ENCODE results near the gene CFAP299.
A peak's percentile ranks its signal among the peaks of the same experiment; 100 is the strongest.

The CFAP299 gene

DNA sequence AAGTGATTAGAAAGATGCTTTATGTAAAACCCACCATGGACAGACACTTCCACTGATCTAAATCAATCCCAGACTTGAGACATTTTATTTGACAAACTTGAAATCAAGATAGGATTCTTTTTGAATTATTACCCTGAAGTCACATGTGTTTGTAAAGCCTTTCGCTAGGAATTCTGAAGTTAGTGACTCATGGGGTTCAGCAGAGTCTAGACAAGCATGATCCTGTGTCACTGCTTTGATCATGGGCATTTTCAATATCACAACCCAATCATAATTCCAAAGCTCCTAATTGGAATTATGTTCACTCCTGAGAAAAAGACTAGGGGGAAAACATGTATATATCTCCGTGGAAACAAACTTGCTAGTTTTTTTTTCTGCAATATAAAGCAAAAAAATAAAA lies 627.5 kb downstream of the CFAP299 start:
- no peak for DNase-seq

DNA sequence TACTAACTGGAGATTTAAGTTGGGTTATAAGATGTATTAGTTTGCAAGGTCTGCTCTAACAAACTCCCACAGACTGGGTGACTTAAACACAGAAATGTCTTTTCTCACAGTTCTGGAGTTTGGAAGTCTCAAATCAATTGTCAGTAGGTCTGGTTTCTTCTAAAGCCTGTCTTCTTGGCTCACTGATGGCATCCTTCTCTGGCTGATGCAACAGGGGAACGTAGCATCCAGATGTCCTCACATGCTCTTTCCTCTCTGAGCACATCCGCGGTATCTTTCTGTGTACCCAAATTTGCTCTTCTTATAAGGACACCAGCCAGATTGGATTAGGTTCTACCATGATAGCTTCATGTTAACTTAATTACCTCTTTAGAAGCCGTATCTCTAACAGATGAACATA lies 631.8 kb downstream of the CFAP299 start:
- DNase-seq = no peak

DNA sequence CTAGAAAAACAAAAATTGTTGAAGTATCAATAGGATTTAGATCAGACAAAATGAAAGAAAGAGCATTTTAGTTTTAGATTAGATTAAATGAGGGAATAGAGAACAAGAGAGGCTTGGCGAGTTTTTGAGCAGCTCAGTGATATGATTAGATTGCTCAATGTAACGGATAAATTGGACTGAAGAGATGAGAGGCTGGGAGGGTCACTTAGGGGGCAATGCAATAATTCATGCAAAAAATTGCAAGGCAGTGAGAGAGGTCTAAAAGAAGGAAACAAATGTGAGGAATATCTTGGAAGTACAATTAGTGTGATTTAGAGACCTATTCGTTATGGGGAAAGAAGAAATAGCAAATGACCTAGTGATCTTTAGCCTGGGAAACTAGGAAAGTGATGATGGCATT lies 644.7 kb downstream of the CFAP299 start:
- DNase-seq = no peak

DNA sequence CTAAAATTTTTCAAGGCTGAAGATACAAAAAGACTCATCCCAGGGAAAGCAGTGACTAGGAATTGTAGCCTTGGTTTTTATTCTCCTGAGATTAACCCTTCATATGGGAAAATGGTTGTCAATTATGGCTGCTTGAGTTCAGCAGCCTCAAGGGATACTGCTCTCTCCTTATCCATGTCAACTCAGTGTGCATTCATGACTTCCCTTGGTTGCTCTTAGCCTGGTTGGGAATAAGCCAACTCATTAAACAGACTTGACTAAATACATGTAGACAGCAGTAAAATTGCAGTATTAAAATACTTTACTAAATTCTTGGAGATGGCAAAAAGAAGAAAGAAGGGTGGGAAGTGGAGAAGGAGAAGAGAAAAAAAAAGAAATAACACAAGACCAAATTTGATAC lies 650.5 kb downstream of the CFAP299 start:
- DNase-seq = no peak

DNA sequence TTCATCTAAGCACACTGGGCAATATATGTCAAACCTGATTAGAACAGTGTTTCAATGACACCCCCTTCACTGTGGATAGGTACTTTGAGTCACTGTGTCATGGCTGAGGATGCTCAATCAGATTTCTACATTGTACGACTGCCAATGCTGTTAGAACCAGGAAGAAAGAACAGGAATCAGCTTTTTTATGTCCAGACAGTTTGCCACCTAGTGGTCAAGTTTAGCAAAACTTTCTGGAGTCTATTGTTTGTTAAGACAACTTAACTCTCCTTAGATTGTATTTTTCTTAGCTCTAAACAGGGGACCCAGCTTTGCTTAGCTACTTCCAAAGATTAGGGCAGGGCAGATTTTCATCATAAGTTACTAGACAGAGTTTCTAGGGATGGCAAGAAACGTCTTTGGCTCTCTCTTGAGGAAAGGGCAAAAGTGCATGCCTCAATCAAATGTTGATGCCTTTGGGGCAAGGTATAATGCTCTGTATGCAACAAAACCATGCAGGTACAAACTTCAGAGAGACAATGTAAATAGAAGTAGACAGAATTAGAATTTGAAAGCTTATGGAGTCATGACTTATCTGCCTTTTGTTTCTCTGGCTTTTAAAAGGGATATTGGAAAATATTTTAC lies 654.5 kb downstream of the CFAP299 start:
- peak; percentile 33 to 74 for DNase-seq

DNA sequence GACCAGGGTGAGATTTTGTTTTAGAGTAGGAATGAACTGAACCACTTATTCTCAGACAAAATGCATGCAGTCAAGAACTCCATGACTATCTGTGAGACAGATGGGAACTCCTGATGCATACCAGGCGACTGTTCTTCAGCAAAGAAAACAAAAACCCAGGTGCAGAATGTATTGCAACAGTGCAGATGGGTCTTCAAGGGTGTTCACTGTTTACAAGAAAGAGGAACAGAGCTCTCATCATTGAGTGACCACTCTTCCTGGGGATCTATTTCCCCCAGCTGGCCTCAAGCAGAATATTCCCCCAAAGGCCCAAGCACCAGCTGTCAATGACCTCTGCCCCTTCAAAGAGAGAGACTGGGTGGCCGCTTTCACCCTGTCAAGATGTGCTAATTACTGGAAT lies 655.3 kb downstream of the CFAP299 start:
- DNase-seq = no peak

DNA sequence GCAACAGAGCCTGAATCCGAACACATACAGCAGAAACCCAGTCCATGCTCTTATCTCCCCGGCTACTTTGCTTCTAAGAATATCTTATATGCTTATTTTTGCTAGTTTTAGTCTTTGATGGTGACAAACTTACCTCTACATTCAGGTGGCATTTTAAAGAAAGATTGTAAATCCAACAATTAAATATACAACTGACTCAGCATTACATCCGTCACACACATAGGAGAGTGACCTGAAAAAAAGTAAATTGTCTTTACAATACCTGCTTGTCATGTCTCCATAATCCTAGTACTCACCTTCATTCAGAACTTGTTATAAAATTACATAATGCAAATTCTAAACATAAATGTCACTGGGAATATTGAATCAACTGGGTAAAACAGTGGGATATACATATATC lies 664.4 kb downstream of the CFAP299 start:
- no peak for DNase-seq

DNA sequence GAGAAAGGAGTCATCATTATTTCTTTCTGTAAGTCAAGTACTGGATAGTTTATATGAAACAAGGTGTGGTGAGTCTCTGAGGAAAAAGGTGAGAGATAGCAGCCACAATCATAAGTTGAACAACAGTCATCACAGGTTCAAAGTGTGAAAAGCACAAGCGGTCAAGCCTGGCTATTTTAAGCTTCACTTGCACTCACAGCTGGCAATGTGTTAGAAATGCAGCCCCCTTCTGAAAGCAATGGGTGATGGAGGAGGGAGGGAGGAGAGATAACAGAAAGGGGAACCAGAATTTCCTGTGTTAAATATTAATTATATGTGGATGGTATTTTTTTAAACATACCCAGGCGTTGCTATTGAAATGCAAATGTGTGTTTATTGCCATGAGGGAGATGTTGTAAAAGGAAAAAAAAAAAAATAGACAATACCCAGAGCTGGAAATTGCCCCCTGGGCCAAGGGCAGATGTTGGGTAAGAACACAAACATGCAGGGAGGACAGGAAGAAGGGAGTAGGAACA lies 668.1 kb downstream of the CFAP299 start:
- no peak for DNase-seq

DNA sequence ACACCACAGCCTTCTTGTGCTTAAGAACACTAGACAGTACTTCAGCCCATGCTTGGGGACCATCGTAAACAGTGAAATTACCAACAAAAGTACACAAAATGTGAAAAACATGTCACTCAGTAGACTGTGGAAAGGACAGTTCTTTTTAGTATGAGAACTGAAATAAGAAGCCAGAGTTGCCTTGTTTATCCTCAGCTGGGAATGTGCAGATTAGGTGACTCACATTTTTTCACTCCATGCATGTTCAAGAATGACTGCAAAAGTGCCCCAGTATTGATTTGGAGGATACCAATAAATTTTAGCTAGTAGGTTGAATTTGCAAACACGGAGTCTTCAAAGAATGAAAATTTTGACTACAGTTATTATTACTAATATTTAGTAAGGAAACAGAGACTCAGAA lies 671.9 kb downstream of the CFAP299 start:
- no peak for DNase-seq

Data from inflammatory macrophage treated with lipopolysaccharide for 1 hour (primary cell).